Omental fat pad (tissue), 4 donors: ENCODE measurements around the gene CD99. TPM values are rescaled to one million over a fixed set of nuclear protein-coding genes. Genes with fewer than 3 reads are reported as not detected.

Experiments
- ATAC-seq: fragments of 150-250 bp; one replicate; pipeline ENCODE4 v1.9.1; 2016; ENCODE audit warnings: mild to moderate bottlenecking, moderate library complexity; ENCODE audit not compliant: low FRiP score
- DNase-seq: peaks from one replicate; pipeline ENCODE4 v3.0.0-alpha.2; 2019; ENCODE audit warnings: low spot score
- CTCF ChIP-seq, 3 donors: fragments of 450-650 bp; IDR thresholded peaks; one replicate each; pipeline ENCODE4 v1.5.1; 2016 to 2017; ENCODE audit warnings: antibody characterized with exemption in 3 of 3, mild to moderate bottlenecking in 3 of 3, moderate library complexity in 2 of 3
- total RNA-seq, 4 donors: library from RNA; depleted of rRNA; stranded (reverse); fragments of >200 nt; gene quantifications; one replicate each; pipeline ENCODE4 v1.1.0, GENCODE V29; 2016

CD99 gene
- total RNA-seq, 4 donors from 2014 or later, result 206 to 412 (median 295) TPM

- DNase-seq, result no peak
- TF ChIP-seq CTCF (IDR thresholded peaks at IDR 0.05), result no peak
- ATAC-seq, result no peak
These were observed 14.1 kb upstream of the CD99 start for GRCh38 chrX:2676794-2677675.

- no peak for TF ChIP-seq CTCF (IDR thresholded peaks at IDR 0.05)
- ATAC-seq, result peak; percentile 93
- no peak for DNase-seq
These were observed 13.3 kb upstream of the CD99 start for GRCh38 chrX:2677764-2678163.

GRCh38 chrX:2678583-2678982 is 12.5 kb upstream of the CD99 start:
- DNase-seq (no peak), ATAC-seq (no peak)
- TF ChIP-seq CTCF (IDR thresholded peaks at IDR 0.05), result no peak

DNA sequence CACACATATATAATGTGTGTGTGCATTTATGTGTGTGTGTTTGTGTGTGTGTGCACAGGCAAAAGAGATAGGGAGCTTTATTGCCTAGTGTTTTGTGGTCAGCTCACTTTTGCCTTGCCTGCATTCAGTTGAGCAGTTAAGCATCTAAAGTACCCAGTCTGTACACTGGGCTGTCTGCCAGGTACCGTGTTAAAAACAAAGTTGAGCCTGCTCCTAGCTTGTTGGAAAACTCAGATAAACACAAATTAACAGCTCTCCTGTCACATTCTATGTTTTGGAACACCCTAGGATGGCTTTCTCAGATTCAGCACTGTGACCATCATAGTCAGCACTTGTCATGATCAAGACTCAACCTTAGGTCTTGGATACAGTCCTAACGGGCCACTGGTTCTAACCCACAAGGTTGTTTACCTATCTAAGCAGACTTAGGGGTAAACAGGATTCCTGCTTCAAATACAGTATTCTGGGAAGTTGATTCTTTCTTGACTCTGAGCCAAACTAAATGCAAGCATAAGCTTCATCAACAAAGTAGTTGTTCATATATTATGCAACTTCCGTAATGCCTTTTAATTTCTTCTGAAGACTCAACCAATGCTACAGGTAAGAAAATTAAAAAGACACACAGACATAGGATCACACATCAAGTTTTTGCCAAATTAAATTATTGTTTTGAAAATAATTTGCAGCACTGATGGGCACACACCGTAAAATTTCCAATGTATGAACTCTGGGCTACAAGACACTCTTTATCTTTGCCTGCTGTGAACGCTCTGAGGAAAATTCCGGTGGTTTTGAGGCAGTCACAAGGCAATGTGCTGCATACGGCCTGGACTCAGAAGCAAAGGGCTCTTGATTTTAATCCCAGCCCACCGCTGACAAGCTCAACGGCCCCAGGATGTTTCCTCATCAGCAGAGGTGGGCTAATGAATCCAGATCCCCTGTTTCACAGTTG is 11.3 kb upstream of the CD99 start:
- DNase-seq (no peak), ATAC-seq (no peak)
- no peak for TF ChIP-seq CTCF (IDR thresholded peaks at IDR 0.05)

DNA sequence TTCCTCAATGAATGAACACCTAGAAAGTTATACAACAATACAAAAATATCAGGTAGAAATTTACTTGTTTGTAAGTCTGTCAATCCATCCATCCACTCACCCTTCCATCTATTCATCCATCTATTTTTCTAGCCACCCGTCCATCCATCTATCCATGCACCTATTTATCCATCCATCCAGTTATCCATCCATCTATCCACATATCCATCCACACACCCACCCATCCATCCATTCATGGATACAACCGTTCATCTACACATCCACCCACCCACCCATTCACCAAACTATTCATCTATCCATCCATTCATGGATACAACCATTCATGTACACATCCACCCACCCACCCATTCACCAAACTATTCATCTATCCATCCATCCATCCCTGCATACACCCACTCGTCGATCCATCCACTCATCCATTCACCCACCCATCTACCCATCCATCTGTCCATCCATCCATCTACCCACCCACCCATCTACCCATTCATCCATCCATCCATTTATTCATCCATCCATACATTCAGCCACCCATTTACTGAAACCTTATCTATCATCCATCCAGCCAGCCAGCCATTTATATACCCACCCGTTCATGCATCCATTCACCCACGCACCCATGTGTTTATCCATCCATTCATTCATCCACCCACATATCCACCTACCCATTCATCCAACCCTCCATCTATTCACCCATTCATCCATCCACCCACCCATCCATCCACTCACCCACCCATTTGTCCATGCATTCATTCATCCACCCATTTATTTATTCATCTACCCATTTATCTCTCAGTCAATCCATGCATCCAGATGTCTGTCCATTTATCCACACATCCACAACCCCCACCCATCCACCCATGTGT is 10.4 kb upstream of the CD99 start:
- no peak for ATAC-seq
- no peak for TF ChIP-seq CTCF (IDR thresholded peaks at IDR 0.05)

GRCh38 chrX:2682565-2683177 is 8.4 kb upstream of the CD99 start:
- no peak for DNase-seq
- no peak for ATAC-seq
- no peak for TF ChIP-seq CTCF (IDR thresholded peaks at IDR 0.05)

More for the DNA sequence above, 10.4 kb upstream of the CD99 start:
- DNase-seq, result no peak
